IMR-90 (cell line): ENCODE results near the gene USP16. TPM values are rescaled to one million over a fixed set of nuclear protein-coding genes. Genes with fewer than 3 reads are reported as not detected.

Source experiments
- ATAC-seq: fragments of 200-7000 bp; cut with Tn5 transposase; 2 replicates; pipeline ENCODE4 v1.9.1; 2020; ENCODE audit warnings: low read depth, mild to moderate bottlenecking, moderate library complexity
- BruUV-seq: library from RNA; stranded (reverse); fragments of 400-500 nt; replicated peaks from 2 replicates; lab custom pipeline; 2021; lab: Mats Ljungman, UMichigan
- CTCF ChIA-PET: fragments of 300-600 bp; formaldehyde crosslinking; extraction: SDS; loops from one replicate; lab custom pipeline; 2021; ENCODE audit warnings: antibody characterized with exemption; lab: Yijun Ruan, JAX
- POLR2A ChIA-PET: fragments of 300-600 bp; sonication (Branson Sonifier 250); formaldehyde crosslinking; loops from one replicate; lab custom pipeline; 2022; ENCODE audit warnings: antibody characterized with exemption; ENCODE audit not compliant: unreplicated experiment; lab: Charles Lee
- DNase-seq: peaks from one replicate; pipeline ENCODE4 v3.0.0; 2013
- H2AFZ ChIP-seq: replicated peaks from 2 replicates; pipeline ENCODE3; 2013; ENCODE audit warnings: low read length, mild to moderate bottlenecking; ENCODE audit not compliant: poor library complexity
- H2AK5ac ChIP-seq: 2 replicates; pipeline ENCODE4 v1.6.1; 2013; ENCODE audit warnings: low read depth, low read length, inconsistent platforms
- H2AK9ac ChIP-seq: replicated peaks from 2 replicates; pipeline ENCODE3; 2013; ENCODE audit warnings: mild to moderate bottlenecking, low read depth, low read length, moderate library complexity; ENCODE audit not compliant: poor library complexity
- H2BK120ac ChIP-seq: 2 replicates; pipeline ENCODE4 v1.6.1; 2013; ENCODE audit warnings: low read depth, low read length, inconsistent platforms
- H2BK15ac ChIP-seq: 3 replicates; pipeline ENCODE4 v1.6.1; 2013; ENCODE audit warnings: low read depth, low read length, inconsistent platforms
- H2BK20ac ChIP-seq: 2 replicates; pipeline ENCODE4 v1.6.1; 2013; ENCODE audit warnings: low read depth, mild to moderate bottlenecking, inconsistent platforms, low read length, moderate library complexity
- H2BK5ac ChIP-seq: 2 replicates; pipeline ENCODE4 v1.6.1; 2013; ENCODE audit warnings: mild to moderate bottlenecking, low read depth, low read length, inconsistent platforms; ENCODE audit not compliant: poor library complexity, severe bottlenecking
- H3K14ac ChIP-seq: replicated peaks from 2 replicates; pipeline ENCODE4 v1.6.1; 2013; ENCODE audit warnings: low read depth, low read length, inconsistent platforms
- H3K18ac ChIP-seq: 2 replicates; pipeline ENCODE4 v1.6.1; 2013; ENCODE audit warnings: low read depth, low read length, control low read depth
- H3K23ac ChIP-seq: 2 replicates; pipeline ENCODE4 v1.6.1; 2013; ENCODE audit warnings: low read depth, low read length, inconsistent platforms
- H3K27ac ChIP-seq: 2 replicates; pipeline ENCODE4 v1.5.1; 2013; ENCODE audit warnings: mild to moderate bottlenecking, control low read depth, low read length; ENCODE audit not compliant: insufficient read depth
- H3K27me3 ChIP-seq: 2 replicates; pipeline ENCODE4 v1.6.1; 2013; ENCODE audit warnings: low read length; ENCODE audit not compliant: control insufficient read depth, insufficient read depth
- H3K36me3 ChIP-seq: 2 replicates; pipeline ENCODE4 v1.6.1; 2013; ENCODE audit warnings: low read length, mixed read lengths; ENCODE audit not compliant: control insufficient read depth, insufficient read depth
- H3K4ac ChIP-seq: 2 replicates; pipeline ENCODE4 v1.6.1; 2013; ENCODE audit warnings: low read depth, low read length, inconsistent platforms
- H3K4me1 ChIP-seq: 2 replicates; pipeline ENCODE4 v1.6.1; 2013; ENCODE audit warnings: low read length, mixed read lengths; ENCODE audit not compliant: control insufficient read depth, insufficient read depth
- H3K4me2 ChIP-seq: 2 replicates; pipeline ENCODE4 v1.6.1; 2013; ENCODE audit warnings: low read depth, mild to moderate bottlenecking, control low read depth, low read length, moderate library complexity
- H3K4me3 ChIP-seq: 2 replicates; pipeline ENCODE4 v1.5.1; 2013; ENCODE audit warnings: low read depth, mild to moderate bottlenecking, control low read depth, low read length, moderate library complexity; ENCODE audit not compliant: insufficient read depth
- H3K56ac ChIP-seq: 2 replicates; pipeline ENCODE4 v1.6.1; 2013; ENCODE audit warnings: low read length, inconsistent platforms; ENCODE audit not compliant: insufficient read depth; ENCODE audit errors: extremely low read depth
- H3K79me1 ChIP-seq, 2 experiments: 2 replicates each; pipeline ENCODE4 v1.6.1; 2013; ENCODE audit warnings: low read length in 2 of 2, inconsistent platforms in 1 of 2, low read depth in 1 of 2
- H3K9ac ChIP-seq: 2 replicates; pipeline ENCODE4 v1.6.1; 2013; ENCODE audit warnings: low read depth, low read length, control low read depth
- H3K9me1 ChIP-seq: 2 replicates; pipeline ENCODE4 v1.6.1; 2013; ENCODE audit warnings: low read length, inconsistent platforms; ENCODE audit not compliant: insufficient read depth
- H3K9me3 ChIP-seq: 2 replicates; pipeline ENCODE4 v1.6.1; 2013; ENCODE audit warnings: low read length; ENCODE audit not compliant: control insufficient read depth, insufficient read depth
- H4K20me1 ChIP-seq: 2 replicates; pipeline ENCODE4 v1.6.1; 2013; ENCODE audit warnings: low read length, inconsistent platforms; ENCODE audit not compliant: insufficient read depth
- H4K5ac ChIP-seq: 2 replicates; pipeline ENCODE4 v1.6.1; 2013; ENCODE audit warnings: mild to moderate bottlenecking, low read depth, low read length, control low read depth
- H4K8ac ChIP-seq, 2 experiments: 2 replicates each; pipeline ENCODE4 v1.6.1; 2013; ENCODE audit warnings: low read depth in 2 of 2, low read length in 2 of 2, control low read depth in 1 of 2, inconsistent platforms in 1 of 2
- H4K91ac ChIP-seq: 2 replicates; pipeline ENCODE4 v1.6.1; 2013; ENCODE audit warnings: low read depth, low read length, inconsistent platforms; ENCODE audit not compliant: insufficient read depth
- POLR2A ChIP-seq: IDR thresholded peaks from 2 replicates; pipeline ENCODE4 v1.6.1; 2012; ENCODE audit warnings: mild to moderate bottlenecking, low read depth, low read length
- WGBS, 2 experiments: methylation state at CpG; one replicate each; pipeline versions ENCODE4 v1.1.5 to v1.1.7; 2013; ENCODE audit warnings: missing lambda C conversion rate in 2 of 2; ENCODE audit not compliant: insufficient read length in 1 of 2; ENCODE audit errors: extremely low coverage in 2 of 2; 5-methylcytosine and 5-hydroxymethylcytosine counted together
- dilution Hi-C: fragments of 300-500 bp; cut with HindIII; formaldehyde crosslinking; loops from one replicate; pipeline ENCODE4 v1.14.3; 2018; ENCODE audit warnings: low sequenced_read_pairs; ENCODE audit not compliant: unreplicated experiment
- in situ Hi-C: fragments of 300-500 bp; cut with MboI; formaldehyde crosslinking; loops from 3 replicates; pipeline ENCODE4 v1.14.3; 2019; ENCODE audit warnings: low sequenced_read_pairs, inconsistent platforms, mixed read lengths
- intact Hi-C: fragments of 100-400 bp; cut with micrococcal nuclease; formaldehyde crosslinking; loops from 2 replicates; pipeline ENCODE4 v1.10.0; 2022
- polyA plus RNA-seq, 3 experiments: library from polyadenylated mRNA; depleted of rRNA; stranded (reverse); fragments of >200 nt; gene quantifications; 2 replicates each; pipeline ENCODE4 v1.2.3, GENCODE V29; 2012; ENCODE audit warnings: low replicate concordance in 1 of 3
- total RNA-seq: library from RNA; depleted of rRNA; stranded (reverse); fragments of >200 nt; gene quantifications from 2 replicates; pipeline ENCODE4 v1.2.3, GENCODE V29; 2012

USP16 gene
- total and polyA plus RNA-seq, 2 of the 4 experiments (the other 2 are of a cell fraction), result 15.5 to 28.7 TPM

GRCh38 chr21:29030909-29031308 lies 6.4 kb downstream of the USP16 start:
- Histone ChIP-seq H2BK5ac (no peak overlapping the region), H2AK9ac (no peak overlapping the region), H3K14ac (no peak overlapping the region), H3K4me1 (no peaks in the 10 kb centered on the region), H4K5ac (no peak overlapping the region), H3K27ac (no peak overlapping the region), H2BK15ac (no peak overlapping the region), H2BK120ac (no peak overlapping the region), H3K4ac (no peak overlapping the region), H2AFZ (no peak overlapping the region), H3K9ac (no peak overlapping the region), H4K8ac (no peak overlapping the region), H3K9me3 (no peaks in the 10 kb centered on the region), H3K18ac (no peak overlapping the region), H3K79me1 (peaks cover 26 to 30% of the 10 kb centered on the region in 2 experiments), H3K56ac (no peak overlapping the region), H3K4me2 (no peak overlapping the region), H3K23ac (no peak overlapping the region), H4K20me1 (no peaks in the 10 kb centered on the region), H4K91ac (no peak overlapping the region), H3K36me3 (peaks cover 24% of the 10 kb centered on the region), H3K4me3 (no peak overlapping the region), H3K27me3 (no peaks in the 10 kb centered on the region), H2AK5ac (no peak overlapping the region), H2BK20ac (no peak overlapping the region), H3K9me1 (peaks cover 4% of the 10 kb centered on the region; the same call in 1 of the 2 replicates)
- no peak for TF ChIP-seq POLR2A
- intact Hi-C loops (loop anchor here (5.0 kb wide), 1 partner anchor 36 kb away; no protein-coding TSS in a partner anchor), in situ Hi-C loops (loop anchor here (5.0 kb wide), 1 partner anchor 36 kb away; no protein-coding TSS in a partner anchor), dilution Hi-C loops (no loop called here)
- DNase-seq (no peak), ATAC-seq (no peak)
- ChIA-PET CTCF (no interaction called here), POLR2A (no interaction called here)
- no CpG with 5 or more reads among the region's 1 CpG for WGBS, 2 experiments
- BruUV-seq, result no TSS peak
